IMR-90 (cell line): Measurements from ENCODE around the gene LIPJ.

ENCODE experiments used
- CEBPB ChIP-seq: IDR thresholded peaks from 2 replicates; pipeline ENCODE4 v1.6.1; 2012; ENCODE audit warnings: low read depth, low read length, improper control_type of control experiment
- CHD1 ChIP-seq: IDR thresholded peaks from 2 replicates; pipeline ENCODE4 v1.6.1; 2012; ENCODE audit warnings: low read depth, low read length, improper control_type of control experiment
- ELK1 ChIP-seq: fragments of 150-350 bp; IDR thresholded peaks from 2 replicates; pipeline ENCODE4 v1.6.1; 2016; ENCODE audit warnings: low read depth, mild to moderate bottlenecking, low read length, moderate library complexity, borderline replicate concordance
- FOS ChIP-seq: fragments of 150-350 bp; IDR thresholded peaks from 2 replicates; pipeline ENCODE4 v1.6.1; 2016; ENCODE audit warnings: low read depth, low read length
- MAFK ChIP-seq: IDR thresholded peaks from 2 replicates; pipeline ENCODE4 v1.6.1; 2012; ENCODE audit warnings: low read depth, low read length, improper control_type of control experiment
- MAZ ChIP-seq: IDR thresholded peaks from 2 replicates; pipeline ENCODE4 v1.6.1; 2012; ENCODE audit warnings: low read depth, mild to moderate bottlenecking, low read length, improper control_type of control experiment, moderate library complexity, borderline replicate concordance
- MXI1 ChIP-seq: IDR thresholded peaks from 2 replicates; pipeline ENCODE4 v1.6.1; 2012; ENCODE audit warnings: low read depth, mild to moderate bottlenecking, low read length, moderate library complexity, borderline replicate concordance
- POLR2A ChIP-seq: IDR thresholded peaks from 2 replicates; pipeline ENCODE4 v1.6.1; 2012; ENCODE audit warnings: mild to moderate bottlenecking, low read depth, low read length
- RAD21 ChIP-seq: IDR thresholded peaks from 2 replicates; pipeline ENCODE4 v1.6.1; 2012; ENCODE audit warnings: low read length, improper control_type of control experiment
- RFX5 ChIP-seq: IDR thresholded peaks from 2 replicates; pipeline ENCODE4 v1.8.0; 2012; ENCODE audit warnings: low read depth, mild to moderate bottlenecking, low read length, moderate library complexity
- TF ChIP-seq, protein P1 (sequence below): conservative IDR thresholded peaks from 2 replicates; pipeline ENCODE4 v1.5.1; 2012; ENCODE audit warnings: mild to moderate bottlenecking, low read depth, low read length, improper control_type of control experiment
- TF ChIP-seq, protein P2 (sequence below): fragments of 150-350 bp; IDR thresholded peaks from 2 replicates; pipeline ENCODE4 v1.6.1; 2017; ENCODE audit warnings: mild to moderate bottlenecking, antibody characterized with exemption, low read length, low read depth

DNA sequence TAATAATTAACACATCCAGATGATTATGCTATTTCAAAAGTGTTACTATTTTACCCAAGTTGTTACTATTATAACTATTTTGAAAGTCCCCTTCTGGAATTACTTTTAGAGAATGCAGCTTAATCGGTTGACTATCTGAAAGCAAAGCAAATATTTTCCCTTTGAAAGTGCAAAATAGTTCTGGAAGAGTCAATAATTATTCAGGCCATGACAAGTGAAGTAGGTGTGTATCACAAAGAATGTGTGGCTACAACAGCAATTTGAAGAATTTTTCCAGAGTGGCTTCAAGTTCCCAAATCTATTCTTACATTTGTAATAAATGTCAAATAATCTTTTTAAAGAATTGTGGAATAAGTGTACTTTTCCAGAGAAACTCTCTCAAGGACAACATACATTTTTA lies 46.2 kb upstream of the LIPJ start:
- no peak for TF ChIP-seq POLR2A
- TF ChIP-seq, protein P1, sequence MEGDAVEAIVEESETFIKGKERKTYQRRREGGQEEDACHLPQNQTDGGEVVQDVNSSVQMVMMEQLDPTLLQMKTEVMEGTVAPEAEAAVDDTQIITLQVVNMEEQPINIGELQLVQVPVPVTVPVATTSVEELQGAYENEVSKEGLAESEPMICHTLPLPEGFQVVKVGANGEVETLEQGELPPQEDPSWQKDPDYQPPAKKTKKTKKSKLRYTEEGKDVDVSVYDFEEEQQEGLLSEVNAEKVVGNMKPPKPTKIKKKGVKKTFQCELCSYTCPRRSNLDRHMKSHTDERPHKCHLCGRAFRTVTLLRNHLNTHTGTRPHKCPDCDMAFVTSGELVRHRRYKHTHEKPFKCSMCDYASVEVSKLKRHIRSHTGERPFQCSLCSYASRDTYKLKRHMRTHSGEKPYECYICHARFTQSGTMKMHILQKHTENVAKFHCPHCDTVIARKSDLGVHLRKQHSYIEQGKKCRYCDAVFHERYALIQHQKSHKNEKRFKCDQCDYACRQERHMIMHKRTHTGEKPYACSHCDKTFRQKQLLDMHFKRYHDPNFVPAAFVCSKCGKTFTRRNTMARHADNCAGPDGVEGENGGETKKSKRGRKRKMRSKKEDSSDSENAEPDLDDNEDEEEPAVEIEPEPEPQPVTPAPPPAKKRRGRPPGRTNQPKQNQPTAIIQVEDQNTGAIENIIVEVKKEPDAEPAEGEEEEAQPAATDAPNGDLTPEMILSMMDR, result no peak
- TF ChIP-seq, protein P2, sequence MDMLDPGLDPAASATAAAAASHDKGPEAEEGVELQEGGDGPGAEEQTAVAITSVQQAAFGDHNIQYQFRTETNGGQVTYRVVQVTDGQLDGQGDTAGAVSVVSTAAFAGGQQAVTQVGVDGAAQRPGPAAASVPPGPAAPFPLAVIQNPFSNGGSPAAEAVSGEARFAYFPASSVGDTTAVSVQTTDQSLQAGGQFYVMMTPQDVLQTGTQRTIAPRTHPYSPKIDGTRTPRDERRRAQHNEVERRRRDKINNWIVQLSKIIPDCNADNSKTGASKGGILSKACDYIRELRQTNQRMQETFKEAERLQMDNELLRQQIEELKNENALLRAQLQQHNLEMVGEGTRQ, result no peak
- no peak for TF ChIP-seq FOS
- no peak for TF ChIP-seq CEBPB
- TF ChIP-seq RFX5, result no peak
- no peak for TF ChIP-seq MAZ
- no peak for TF ChIP-seq MXI1
- no peak for TF ChIP-seq MAFK
- no peak for TF ChIP-seq ELK1
- no peak for TF ChIP-seq CHD1
- no peak for TF ChIP-seq RAD21
